ENCODE data around the gene ATP6V1E1. TPM values are rescaled to one million over a fixed set of nuclear protein-coding genes. Genes with fewer than 3 reads are reported as not detected.
"Not testable (repeated sequence)": the region's sequence is repeated elsewhere in the genome, so short reads cannot be mapped to it uniquely, and the experiment has no call there.

The ATP6V1E1 gene
- total RNA-seq, 5 donors from 2014 or later (not counting 1 experiment from before 2014, with no cell fraction given), result 58.1 to 73.7 (median 70.8) TPM

DNA sequence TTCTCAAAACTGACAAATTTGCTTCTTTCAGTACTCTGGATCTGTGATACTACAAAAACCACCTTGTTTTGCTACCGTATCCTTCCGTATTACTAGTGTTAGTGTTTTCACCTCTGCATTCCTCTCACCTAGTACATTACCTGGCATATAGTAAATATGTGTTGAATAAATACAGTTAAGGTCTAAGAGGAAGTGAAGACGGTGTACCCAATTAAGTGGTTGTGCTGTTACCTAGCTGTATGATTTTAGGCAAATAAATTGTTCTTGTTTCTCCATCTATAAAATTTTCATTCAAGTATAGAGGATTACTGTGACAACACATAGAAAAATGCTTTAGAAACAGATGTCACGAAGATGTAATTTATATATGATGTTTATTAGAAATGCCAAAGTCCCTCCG lies 18.9 kb upstream of the ATP6V1E1 start:
- no peaks in the 10 kb centered on the region for H3K9me3 Mint-ChIP-seq
- no peak overlapping the region for H3K4me3 Mint-ChIP-seq
- ATAC-seq (replicated peaks in 1 of 4) (no peak), DNase-seq (no peak)
- WGBS (ENCODE audit: insufficient coverage), result 100% methylated on average over 1 of the region's 5 CpGs
- ChIA-PET POLR2A (no interaction called here), CTCF (no interaction called here)
- no peak overlapping the region for H3K27ac Mint-ChIP-seq
- Histone ChIP-seq H3K4me3 (ENCODE audit: control insufficient read depth in 1 of 2, extremely low read depth in 1 of 2, low read length in 1 of 2) (no peak overlapping the region), H3K4me1 (ENCODE audit: control insufficient read depth in 1 of 2, extremely low read depth in 1 of 2, insufficient read depth in 2 of 2, low read length in 2 of 2) (no peaks in the 10 kb centered on the region), H3K9me3 (no peaks in the 10 kb centered on the region), H3K27me3 (replicated peaks in 1 of 2; ENCODE audit: control insufficient read depth in 2 of 2, extremely low read depth in 1 of 2, insufficient read depth in 2 of 2, low read length in 1 of 2) (no peaks in the 10 kb centered on the region), H3K27ac (ENCODE audit: low read length) (no peak overlapping the region), H3K36me3 (ENCODE audit: control insufficient read depth in 2 of 2, extremely low read depth in 1 of 2, insufficient read depth in 1 of 2, low read length in 1 of 2) (no peaks in the 10 kb centered on the region)
- no peaks in the 10 kb centered on the region for H3K27me3 Mint-ChIP-seq
- no peaks in the 10 kb centered on the region for H3K36me3 Mint-ChIP-seq
- H3K4me1 Mint-ChIP-seq, result peaks cover 7 to 16% (median 14%) of the 10 kb centered on the region in 3 donors

DNA sequence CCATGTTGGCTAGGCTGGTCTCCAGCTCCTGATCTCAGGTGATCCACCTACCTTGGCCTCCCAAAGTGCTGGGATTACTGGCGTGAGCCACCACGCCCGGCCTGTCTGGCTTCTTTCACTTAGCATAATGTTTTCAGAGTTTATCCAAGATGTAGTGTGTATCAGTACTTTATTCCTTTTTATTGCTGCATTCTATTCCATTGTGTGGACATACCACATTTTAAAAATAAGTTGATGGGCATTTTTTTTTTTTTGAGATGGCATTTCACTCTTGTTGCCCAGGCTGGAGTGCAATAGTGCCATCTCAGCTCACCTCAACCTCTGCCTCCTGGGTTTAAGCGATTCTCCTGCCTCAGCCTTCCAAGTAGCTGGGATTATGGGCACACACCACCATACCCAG lies 13.8 kb upstream of the ATP6V1E1 start:
- WGBS (ENCODE audit: insufficient coverage), result no CpG with 5 or more reads among the region's 4 CpGs
- H3K9me3 Mint-ChIP-seq; H3K27ac ChIP-seq (ENCODE audit: low read length); H3K27me3 Mint-ChIP-seq; H3K9me3 ChIP-seq; H3K4me3 ChIP-seq (ENCODE audit: control insufficient read depth in 1 of 2, extremely low read depth in 1 of 2, low read length in 1 of 2); H3K36me3 ChIP-seq (ENCODE audit: control insufficient read depth in 2 of 2, extremely low read depth in 1 of 2, insufficient read depth in 1 of 2, low read length in 1 of 2); H3K27me3 ChIP-seq (replicated peaks in 1 of 2; ENCODE audit: control insufficient read depth in 2 of 2, extremely low read depth in 1 of 2, insufficient read depth in 2 of 2, low read length in 1 of 2); ATAC-seq (replicated peaks in 1 of 4); CTCF ChIA-PET; DNase-seq; H3K36me3 Mint-ChIP-seq; H3K4me3 Mint-ChIP-seq: not testable (repeated sequence)
- H3K4me1 Mint-ChIP-seq, result peaks cover 33 to 43% (median 35%) of the 10 kb centered on the region in 3 donors
- H3K4me1 ChIP-seq (ENCODE audit: control insufficient read depth in 1 of 2, extremely low read depth in 1 of 2, insufficient read depth in 2 of 2, low read length in 2 of 2), result peaks cover 8 to 22% of the 10 kb centered on the region in 2 experiments
- POLR2A ChIA-PET, result interaction anchor here in 1 of 2 donors (0.5 kb wide), 1 partner anchor 12 kb away, joined by 4 read pairs; no protein-coding TSS in a partner anchor
- peak overlapping the region in 1 of 2 donors; percentile 11 for H3K27ac Mint-ChIP-seq

DNA sequence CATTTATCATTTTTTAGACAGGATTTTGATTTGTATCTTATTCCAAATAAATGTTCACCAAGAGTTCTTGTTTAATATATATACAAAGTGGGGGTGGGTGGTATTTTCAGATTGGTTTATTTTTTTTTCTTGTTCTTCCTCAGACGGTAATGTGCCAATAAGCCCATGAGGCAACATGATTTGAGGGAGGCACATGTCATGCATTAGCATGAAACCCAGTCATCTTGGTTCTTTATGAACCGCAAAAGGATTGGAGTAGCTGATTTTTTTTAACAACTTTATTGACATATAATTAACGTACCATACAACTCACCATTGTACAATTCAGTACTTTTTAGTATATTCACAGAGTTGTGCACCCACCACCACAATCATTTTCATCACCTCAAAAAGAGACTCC lies 12.7 kb upstream of the ATP6V1E1 start:
- no peak overlapping the region for H3K27ac ChIP-seq (ENCODE audit: low read length)
- peak overlapping the region in 1 of 2 donors; percentile 11 for H3K27ac Mint-ChIP-seq
- no peaks in the 10 kb centered on the region for H3K36me3 Mint-ChIP-seq
- no peaks in the 10 kb centered on the region for H3K9me3 Mint-ChIP-seq
- CTCF ChIA-PET, result interaction anchor here in 1 of 2 donors (1.0 kb wide), 1 partner anchor 65 kb away, joined by 5 read pairs; no protein-coding TSS in a partner anchor
- peak overlapping the region in 1 of 3 donors; percentile 28 for H3K4me3 Mint-ChIP-seq
- POLR2A ChIA-PET, result no interaction called here
- H3K4me3 ChIP-seq (ENCODE audit: control insufficient read depth in 1 of 2, extremely low read depth in 1 of 2, low read length in 1 of 2), result no peak overlapping the region
- H3K9me3 ChIP-seq, result no peaks in the 10 kb centered on the region
- H3K4me1 ChIP-seq (ENCODE audit: control insufficient read depth in 1 of 2, extremely low read depth in 1 of 2, insufficient read depth in 2 of 2, low read length in 2 of 2), result peaks cover 8 to 22% of the 10 kb centered on the region in 2 experiments
- no CpG with 5 or more reads among the region's 3 CpGs for WGBS (ENCODE audit: insufficient coverage)
- ATAC-seq (replicated peaks in 1 of 4) (no peak), DNase-seq (no peak)
- no peaks in the 10 kb centered on the region for H3K27me3 Mint-ChIP-seq
- no peaks in the 10 kb centered on the region for H3K27me3 ChIP-seq (replicated peaks in 1 of 2; ENCODE audit: control insufficient read depth in 2 of 2, extremely low read depth in 1 of 2, insufficient read depth in 2 of 2, low read length in 1 of 2)
- no peaks in the 10 kb centered on the region for H3K36me3 ChIP-seq (ENCODE audit: control insufficient read depth in 2 of 2, extremely low read depth in 1 of 2, insufficient read depth in 1 of 2, low read length in 1 of 2)
- H3K4me1 Mint-ChIP-seq, result peaks cover 33 to 41% (median 33%) of the 10 kb centered on the region in 3 donors

DNA sequence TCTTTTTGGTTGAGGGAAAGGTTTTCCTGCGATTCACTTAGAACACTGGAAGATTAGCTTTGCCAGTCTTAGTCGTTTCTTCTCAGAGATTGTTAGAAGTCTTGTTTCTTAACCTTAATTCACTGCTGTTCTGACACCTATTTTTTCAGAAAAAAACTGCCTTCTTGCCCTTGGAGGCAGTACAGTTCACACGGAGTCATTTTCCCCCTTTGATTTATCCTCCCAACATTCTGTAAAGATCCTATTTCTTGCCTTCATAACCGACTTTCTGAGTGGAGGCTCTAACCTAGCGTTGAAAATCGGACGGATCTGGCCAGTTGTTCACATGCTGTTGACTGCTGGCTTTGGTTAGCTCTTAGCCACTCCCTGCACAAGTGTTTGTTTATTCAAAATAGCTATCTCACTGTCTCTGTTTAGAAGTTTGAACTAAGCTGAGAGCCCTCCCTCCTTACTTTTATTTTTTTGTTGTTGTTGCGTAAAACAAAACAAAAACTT lies 10.7 kb upstream of the ATP6V1E1 start:
- H3K4me3 ChIP-seq (ENCODE audit: control insufficient read depth in 1 of 2, extremely low read depth in 1 of 2, low read length in 1 of 2), result peak overlapping the region; percentile 75 to 86
- peak in 7 of 35 experiments; percentile 4 to 47 (median 15) for DNase-seq
- H3K27ac Mint-ChIP-seq, result peak overlapping the region; percentile 94 to 96
- H3K27ac ChIP-seq (ENCODE audit: low read length), result peak overlapping the region; percentile 99
- H3K27me3 ChIP-seq (replicated peaks in 1 of 2; ENCODE audit: control insufficient read depth in 2 of 2, extremely low read depth in 1 of 2, insufficient read depth in 2 of 2, low read length in 1 of 2), result no peaks in the 10 kb centered on the region
- no peaks in the 10 kb centered on the region for H3K27me3 Mint-ChIP-seq
- no peaks in the 10 kb centered on the region for H3K36me3 ChIP-seq (ENCODE audit: control insufficient read depth in 2 of 2, extremely low read depth in 1 of 2, insufficient read depth in 1 of 2, low read length in 1 of 2)
- H3K4me3 Mint-ChIP-seq, result peak overlapping the region; percentile 88 to 89 (median 89)
- no peaks in the 10 kb centered on the region for H3K36me3 Mint-ChIP-seq
- H3K9me3 ChIP-seq, result no peaks in the 10 kb centered on the region
- H3K4me1 ChIP-seq (ENCODE audit: control insufficient read depth in 1 of 2, extremely low read depth in 1 of 2, insufficient read depth in 2 of 2, low read length in 2 of 2), result peaks cover 8 to 22% of the 10 kb centered on the region in 2 experiments
- 0% methylated on average over 2 of the region's 8 CpGs for WGBS (ENCODE audit: insufficient coverage)
- POLR2A ChIA-PET, result interaction anchor here (0.6 to 1.1 kb wide), 4 partner anchors 13 to 550 kb away, joined by 3 to 5 read pairs (median 3); no protein-coding TSS in a partner anchor
- no peaks in the 10 kb centered on the region for H3K9me3 Mint-ChIP-seq
- no peak for ATAC-seq (replicated peaks in 1 of 4)
- CTCF ChIA-PET, result interaction anchor here in 1 of 2 donors (0.9 to 1.3 kb wide), 2 partner anchors 10 to 67 kb away, joined by 3 read pairs; no protein-coding TSS in a partner anchor
- H3K4me1 Mint-ChIP-seq, result peaks cover 25 to 36% (median 30%) of the 10 kb centered on the region in 3 donors

DNA sequence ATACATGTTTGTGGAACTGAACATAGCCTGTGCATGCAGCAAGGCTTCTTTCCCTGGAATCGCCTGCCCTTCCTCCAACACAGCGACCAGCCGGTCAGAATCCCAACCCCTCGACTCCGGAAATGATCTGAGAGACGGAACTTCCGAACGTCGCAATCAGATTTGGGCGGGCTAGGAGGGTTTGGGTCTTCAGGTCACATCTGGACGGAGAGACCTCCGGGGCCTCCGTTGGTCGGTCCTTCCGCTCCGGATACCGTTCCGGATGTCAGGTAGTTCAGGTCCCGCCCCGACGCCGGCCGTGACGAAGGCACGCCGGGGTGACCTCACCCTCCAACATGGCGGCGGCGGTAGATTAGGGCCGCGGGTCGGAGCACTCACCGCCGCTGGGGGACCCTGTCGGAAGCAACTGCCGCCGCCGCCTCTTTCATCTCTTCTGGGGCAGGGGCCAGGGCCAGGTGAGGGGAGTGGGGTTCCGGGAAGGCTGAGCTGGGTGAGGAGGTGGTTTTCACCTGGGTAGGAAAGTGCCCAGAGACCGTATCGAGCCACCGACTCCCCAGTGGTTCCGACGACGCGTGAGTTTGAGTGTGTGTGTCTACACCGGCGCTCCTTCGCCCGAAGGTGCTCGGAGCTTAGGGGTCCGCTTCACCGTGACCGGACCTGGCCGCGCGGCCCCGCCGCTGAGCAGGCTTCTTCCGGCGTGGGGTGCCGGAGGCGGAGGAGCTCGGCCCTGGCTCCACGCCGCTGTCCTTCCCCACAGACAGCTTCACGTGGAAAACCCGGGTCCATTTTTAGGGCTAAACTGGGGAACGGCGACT lies 10.1 kb upstream of the ATP6V1E1 start, which contains the start of gene BCL2L13:
BCL2L13 (plus strand) TSS at position 326 of the 815 bp plus-strand sequence. CDS start 16,955 bp downstream, outside the sequence.
- CTCF ChIA-PET, result interaction anchor here in 1 of 2 donors (0.9 to 1.3 kb wide), 2 partner anchors 9 to 68 kb away, joined by 3 read pairs; no protein-coding TSS in a partner anchor
- no peaks in the 10 kb centered on the region for H3K9me3 Mint-ChIP-seq
- H3K4me1 Mint-ChIP-seq, result peaks cover 25 to 36% (median 30%) of the 10 kb centered on the region in 3 donors
- POLR2A ChIA-PET, result interaction anchor here (0.6 to 1.1 kb wide), 4 partner anchors 12 to 549 kb away, joined by 3 to 5 read pairs (median 3); no protein-coding TSS in a partner anchor
- no peaks in the 10 kb centered on the region for H3K27me3 Mint-ChIP-seq
- 2% methylated on average over 58 of the region's 70 CpGs for WGBS (ENCODE audit: insufficient coverage)
- no peaks in the 10 kb centered on the region for H3K36me3 Mint-ChIP-seq
- peak; percentile 96 to 98 (median 97) for ATAC-seq (replicated peaks in 1 of 4)
- peaks cover 8 to 22% of the 10 kb centered on the region in 2 experiments for H3K4me1 ChIP-seq (ENCODE audit: control insufficient read depth in 1 of 2, extremely low read depth in 1 of 2, insufficient read depth in 2 of 2, low read length in 2 of 2)
- no peaks in the 10 kb centered on the region for H3K36me3 ChIP-seq (ENCODE audit: control insufficient read depth in 2 of 2, extremely low read depth in 1 of 2, insufficient read depth in 1 of 2, low read length in 1 of 2)
- peak; percentile 75 to 92 (median 85) for DNase-seq
- no peaks in the 10 kb centered on the region for H3K9me3 ChIP-seq
- peak within 1 kb of the TSS; percentile 88 to 89 (median 89) for H3K4me3 Mint-ChIP-seq
- H3K27me3 ChIP-seq (replicated peaks in 1 of 2; ENCODE audit: control insufficient read depth in 2 of 2, extremely low read depth in 1 of 2, insufficient read depth in 2 of 2, low read length in 1 of 2), result no peaks in the 10 kb centered on the region
- peak within 1 kb of the TSS; percentile 75 to 86 for H3K4me3 ChIP-seq (ENCODE audit: control insufficient read depth in 1 of 2, extremely low read depth in 1 of 2, low read length in 1 of 2)
- H3K27ac ChIP-seq (ENCODE audit: low read length), result peak within 1 kb of the TSS; percentile 99
- peak within 1 kb of the TSS; percentile 94 to 96 for H3K27ac Mint-ChIP-seq

DNA sequence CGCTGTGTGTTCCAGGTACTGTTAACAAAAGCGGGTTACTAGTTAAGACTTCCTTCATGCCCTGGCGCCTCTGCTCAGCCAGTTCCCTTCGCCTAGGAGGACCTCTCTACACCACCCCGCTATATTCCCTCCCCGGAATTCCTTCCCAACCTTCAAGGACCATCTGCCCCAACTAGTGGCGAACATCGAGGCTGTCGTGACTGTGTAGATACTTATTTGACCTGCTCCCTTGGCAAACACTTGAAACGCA lies 9.6 kb upstream of the ATP6V1E1 start:
- peaks cover 25 to 36% (median 30%) of the 10 kb centered on the region in 3 donors for H3K4me1 Mint-ChIP-seq
- Histone ChIP-seq H3K9me3 (no peaks in the 10 kb centered on the region), H3K4me3 (ENCODE audit: control insufficient read depth in 1 of 2, extremely low read depth in 1 of 2, low read length in 1 of 2) (peak overlapping the region; percentile 75 to 86), H3K27me3 (replicated peaks in 1 of 2; ENCODE audit: control insufficient read depth in 2 of 2, extremely low read depth in 1 of 2, insufficient read depth in 2 of 2, low read length in 1 of 2) (no peaks in the 10 kb centered on the region), H3K36me3 (ENCODE audit: control insufficient read depth in 2 of 2, extremely low read depth in 1 of 2, insufficient read depth in 1 of 2, low read length in 1 of 2) (no peaks in the 10 kb centered on the region), H3K27ac (ENCODE audit: low read length) (peak overlapping the region; percentile 99), H3K4me1 (ENCODE audit: control insufficient read depth in 1 of 2, extremely low read depth in 1 of 2, insufficient read depth in 2 of 2, low read length in 2 of 2) (peaks cover 8 to 22% of the 10 kb centered on the region in 2 experiments)
- DNase-seq (peak in 1 of 35 experiments; percentile 2), ATAC-seq (replicated peaks in 1 of 4) (peak; percentile 5 to 38 (median 20))
- H3K36me3 Mint-ChIP-seq, result no peaks in the 10 kb centered on the region
- no peaks in the 10 kb centered on the region for H3K27me3 Mint-ChIP-seq
- peak overlapping the region; percentile 88 to 89 (median 89) for H3K4me3 Mint-ChIP-seq
- CTCF ChIA-PET, result no interaction called here
- POLR2A ChIA-PET, result no interaction called here
- no peaks in the 10 kb centered on the region for H3K9me3 Mint-ChIP-seq
- 5% methylated on average over 8 of the region's 10 CpGs for WGBS (ENCODE audit: insufficient coverage)
- peak overlapping the region; percentile 94 to 96 for H3K27ac Mint-ChIP-seq
